DOHH2 (cell line): ENCODE results near the gene RBBP8.

Experiments
- H3F3A ChIP-seq: fragments of 200-600 bp; sonication (generic), shearing (Covaris generic); 2 replicates; pipeline ENCODE4 v1.6.0; 2016; ENCODE audit warnings: antibody characterized with exemption, mild to moderate bottlenecking; ENCODE audit not compliant: control insufficient read depth, insufficient read depth
- H3K27ac ChIP-seq: fragments of 200-600 bp; sonication (generic); 2 replicates; pipeline ENCODE4 v1.5.1; 2014; ENCODE audit warnings: low read depth, mild to moderate bottlenecking, low read length, moderate library complexity
- H3K27me3 ChIP-seq: fragments of 200-600 bp; sonication (generic); 2 replicates; pipeline ENCODE4 v1.6.1; 2014; ENCODE audit warnings: mild to moderate bottlenecking, low read length, mixed read lengths; ENCODE audit not compliant: control insufficient read depth
- H3K36me3 ChIP-seq: fragments of 200-600 bp; sonication (generic); 2 replicates; pipeline ENCODE4 v1.6.1; 2014; ENCODE audit warnings: mild to moderate bottlenecking, low read length, moderate library complexity, mixed read lengths; ENCODE audit not compliant: control insufficient read depth
- H3K4me1 ChIP-seq: fragments of 200-600 bp; sonication (generic); 2 replicates; pipeline ENCODE4 v1.6.1; 2014; ENCODE audit warnings: mild to moderate bottlenecking, low read length, mixed read lengths; ENCODE audit not compliant: control insufficient read depth
- H3K4me2 ChIP-seq: fragments of 200-600 bp; sonication (generic); 2 replicates; pipeline ENCODE4 v1.6.0; 2014; ENCODE audit warnings: mild to moderate bottlenecking, low read length, moderate library complexity
- H3K4me3 ChIP-seq: fragments of 200-600 bp; sonication (generic); 2 replicates; pipeline ENCODE4 v1.5.1; 2014; ENCODE audit warnings: mild to moderate bottlenecking, low read length, mixed read lengths
- H3K79me2 ChIP-seq: fragments of 200-600 bp; sonication (generic); 2 replicates; pipeline ENCODE4 v1.6.1; 2014; ENCODE audit warnings: mild to moderate bottlenecking, low read length, mixed read lengths; ENCODE audit not compliant: control insufficient read depth
- H3K9me2 ChIP-seq: fragments of 200-600 bp; sonication (generic); replicated peaks from 2 replicates; pipeline ENCODE4 v1.6.1; 2014; ENCODE audit warnings: mild to moderate bottlenecking, low read length, mixed read lengths; ENCODE audit not compliant: control insufficient read depth
- H3K9me3 ChIP-seq: fragments of 200-600 bp; sonication (generic); 2 replicates; pipeline ENCODE4 v1.6.1; 2014; ENCODE audit warnings: antibody characterized with exemption, low read length, mixed read lengths; ENCODE audit not compliant: control insufficient read depth, insufficient read depth
- H4K20me1 ChIP-seq: fragments of 200-600 bp; sonication (generic); 2 replicates; pipeline ENCODE4 v1.6.0; 2014; ENCODE audit warnings: low read depth, mild to moderate bottlenecking, antibody characterized with exemption, low read length, moderate library complexity; ENCODE audit not compliant: control insufficient read depth, insufficient read depth
- CTCF ChIP-seq: fragments of 200-600 bp; sonication (generic); IDR thresholded peaks from one replicate; pipeline ENCODE4 v1.5.1; 2014; ENCODE audit warnings: antibody characterized with exemption, mild to moderate bottlenecking, low read depth, low read length; ENCODE audit not compliant: poor library complexity, severe bottlenecking
- EZH2phosphoT487 ChIP-seq: fragments of 200-600 bp; sonication (generic); IDR thresholded peaks from 2 replicates; pipeline ENCODE4 v1.6.1; 2017; ENCODE audit warnings: borderline replicate concordance, mild to moderate bottlenecking, antibody characterized with exemption, low read length, moderate library complexity, mixed read lengths

The RBBP8 gene

GRCh38 chr18:23054553-23054952 is 121.4 kb downstream of the RBBP8 start:
- TF ChIP-seq CTCF (no peak), EZH2phosphoT487 (no peak)
- H3K4me2 ChIP-seq, result no peak overlapping the region
- no peaks in the 10 kb centered on the region for H3K4me1 ChIP-seq
- H3K9me2 ChIP-seq, result no peaks in the 10 kb centered on the region
- no peaks in the 10 kb centered on the region for H3K36me3 ChIP-seq
- H3F3A ChIP-seq, result no peaks in the 10 kb centered on the region
- no peak overlapping the region for H3K27ac ChIP-seq
- H3K4me3 ChIP-seq, result no peak overlapping the region
- H3K79me2 ChIP-seq, result no peaks in the 10 kb centered on the region
- H3K27me3 ChIP-seq, result peaks cover 31% of the 10 kb centered on the region
- no peaks in the 10 kb centered on the region for H3K9me3 ChIP-seq
- H4K20me1 ChIP-seq, result no peaks in the 10 kb centered on the region

GRCh38 chr18:23056315-23056714 is 123.2 kb downstream of the RBBP8 start:
- TF ChIP-seq EZH2phosphoT487, result no peak
- no peak for TF ChIP-seq CTCF
- Histone ChIP-seq H3K9me3 (no peaks in the 10 kb centered on the region), H3K9me2 (no peaks in the 10 kb centered on the region), H3K4me2 (no peak overlapping the region), H3F3A (no peaks in the 10 kb centered on the region), H3K4me3 (no peak overlapping the region), H3K27me3 (peaks cover 29% of the 10 kb centered on the region), H3K27ac (no peak overlapping the region), H4K20me1 (no peaks in the 10 kb centered on the region), H3K4me1 (no peaks in the 10 kb centered on the region), H3K79me2 (no peaks in the 10 kb centered on the region), H3K36me3 (no peaks in the 10 kb centered on the region)

- Histone ChIP-seq H3F3A (no peaks in the 10 kb centered on the region), H3K79me2 (no peaks in the 10 kb centered on the region), H3K27ac (no peak overlapping the region), H3K4me3 (no peak overlapping the region), H3K27me3 (peaks cover 29% of the 10 kb centered on the region), H3K9me2 (no peaks in the 10 kb centered on the region), H3K36me3 (no peaks in the 10 kb centered on the region), H4K20me1 (no peaks in the 10 kb centered on the region), H3K4me2 (no peak overlapping the region), H3K9me3 (no peaks in the 10 kb centered on the region), H3K4me1 (no peaks in the 10 kb centered on the region)
- no peak for TF ChIP-seq CTCF
- TF ChIP-seq EZH2phosphoT487, result no peak
Measured at GRCh38 chr18:23057096-23057495, 124.0 kb downstream of the RBBP8 start.
